GM23248 (cell line): ENCODE measurements around the gene MOV10L1. TPM values are rescaled to one million over a fixed set of nuclear protein-coding genes. Genes with fewer than 3 reads are reported as not detected.

Experiments
- DNase-seq: peaks from one replicate; pipeline ENCODE4 v3.0.0-alpha.2; 2015
- H2AFZ ChIP-seq: fragments of 200-600 bp; sonication (generic); 2 replicates; pipeline ENCODE4 v1.6.1; 2016; ENCODE audit warnings: antibody characterized with exemption
- H3F3A ChIP-seq: fragments of 200-600 bp; sonication (generic); 2 replicates; pipeline ENCODE4 v1.6.1; 2016; ENCODE audit warnings: mild to moderate bottlenecking, antibody characterized with exemption, mixed run types; ENCODE audit not compliant: insufficient read depth
- H3K27ac ChIP-seq: fragments of 200-600 bp; sonication (generic); 2 replicates; pipeline ENCODE4 v1.5.1; 2016; ENCODE audit warnings: mild to moderate bottlenecking
- H3K27me3 ChIP-seq: fragments of 200-600 bp; sonication (generic); replicated peaks from 2 replicates; pipeline ENCODE4 v1.6.1; 2016; ENCODE audit warnings: mild to moderate bottlenecking; ENCODE audit not compliant: insufficient read depth
- H3K36me3 ChIP-seq: fragments of 200-600 bp; sonication (generic); 2 replicates; pipeline ENCODE4 v1.6.1; 2016; ENCODE audit warnings: low read depth, mild to moderate bottlenecking
- H3K4me1 ChIP-seq: fragments of 200-600 bp; sonication (generic); 2 replicates; pipeline ENCODE4 v1.6.1; 2016; ENCODE audit warnings: mild to moderate bottlenecking; ENCODE audit not compliant: insufficient read depth
- H3K4me2 ChIP-seq: fragments of 200-600 bp; sonication (generic); one replicate; pipeline ENCODE4 v1.6.1; 2016; ENCODE audit warnings: mild to moderate bottlenecking; ENCODE audit not compliant: unreplicated experiment
- H3K4me3 ChIP-seq: fragments of 200-600 bp; sonication (generic); 2 replicates; pipeline ENCODE4 v1.5.1; 2016; ENCODE audit warnings: mild to moderate bottlenecking
- H3K79me2 ChIP-seq: fragments of 200-600 bp; sonication (generic); 2 replicates; pipeline ENCODE4 v1.6.1; 2016; ENCODE audit warnings: mild to moderate bottlenecking; ENCODE audit not compliant: insufficient read depth
- H3K9ac ChIP-seq: fragments of 200-600 bp; sonication (generic); 2 replicates; pipeline ENCODE4 v1.6.1; 2016; ENCODE audit warnings: mild to moderate bottlenecking
- H3K9me2 ChIP-seq: fragments of 200-600 bp; sonication (generic); 2 replicates; pipeline ENCODE4 v1.6.1; 2016; ENCODE audit warnings: mixed run types, mild to moderate bottlenecking, moderate library complexity; ENCODE audit not compliant: insufficient read depth
- H3K9me3 ChIP-seq: fragments of 200-600 bp; sonication (generic); one replicate; pipeline ENCODE4 v1.6.1; 2017; ENCODE audit warnings: low read depth
- H4K20me1 ChIP-seq: fragments of 200-600 bp; sonication (generic); 2 replicates; pipeline ENCODE4 v1.6.0; 2016; ENCODE audit not compliant: insufficient read depth
- EZH2 ChIP-seq: fragments of 200-600 bp; sonication (generic); IDR thresholded peaks from 2 replicates; pipeline ENCODE4 v1.6.1; 2018; ENCODE audit warnings: antibody characterized with exemption, mild to moderate bottlenecking; ENCODE audit not compliant: insufficient read depth, poor library complexity, severe bottlenecking
- EZH2phosphoT487 ChIP-seq: fragments of 200-600 bp; sonication (generic); IDR thresholded peaks from 2 replicates; pipeline ENCODE4 v1.6.1; 2018; ENCODE audit warnings: antibody characterized with exemption, moderate library complexity, mild to moderate bottlenecking, low read depth; ENCODE audit not compliant: insufficient read depth
- WGBS, 2 experiments: methylation state at CpG; one replicate each; pipeline ENCODE4 v1.1.6; 2015 to 2017; ENCODE audit warnings: low lambda C conversion rate in 2 of 2, low coverage in 1 of 2; ENCODE audit errors: missing lambda C conversion rate in 2 of 2; 5-methylcytosine and 5-hydroxymethylcytosine counted together
- in situ Hi-C: fragments of 300-500 bp; cut with MboI; formaldehyde crosslinking; loops from 2 replicates; pipeline ENCODE4 v1.15.0; 2020
- polyA plus RNA-seq: library from polyadenylated mRNA; unstranded; fragments of >200 nt; fragmentation: Nextera tagmentation; extraction: Ambion mirVana; gene quantifications from 2 replicates; pipeline ENCODE4 v1.2.1, GENCODE V29; 2016
- total RNA-seq: library from RNA; depleted of rRNA; stranded (reverse); fragments of >200 nt; shearing (Covaris generic); gene quantifications from 2 replicates; pipeline ENCODE4 v1.2.3, GENCODE V29; 2014

The MOV10L1 gene
- total and polyA plus RNA-seq, 2 experiments from 2014 or later: not detected

DNA sequence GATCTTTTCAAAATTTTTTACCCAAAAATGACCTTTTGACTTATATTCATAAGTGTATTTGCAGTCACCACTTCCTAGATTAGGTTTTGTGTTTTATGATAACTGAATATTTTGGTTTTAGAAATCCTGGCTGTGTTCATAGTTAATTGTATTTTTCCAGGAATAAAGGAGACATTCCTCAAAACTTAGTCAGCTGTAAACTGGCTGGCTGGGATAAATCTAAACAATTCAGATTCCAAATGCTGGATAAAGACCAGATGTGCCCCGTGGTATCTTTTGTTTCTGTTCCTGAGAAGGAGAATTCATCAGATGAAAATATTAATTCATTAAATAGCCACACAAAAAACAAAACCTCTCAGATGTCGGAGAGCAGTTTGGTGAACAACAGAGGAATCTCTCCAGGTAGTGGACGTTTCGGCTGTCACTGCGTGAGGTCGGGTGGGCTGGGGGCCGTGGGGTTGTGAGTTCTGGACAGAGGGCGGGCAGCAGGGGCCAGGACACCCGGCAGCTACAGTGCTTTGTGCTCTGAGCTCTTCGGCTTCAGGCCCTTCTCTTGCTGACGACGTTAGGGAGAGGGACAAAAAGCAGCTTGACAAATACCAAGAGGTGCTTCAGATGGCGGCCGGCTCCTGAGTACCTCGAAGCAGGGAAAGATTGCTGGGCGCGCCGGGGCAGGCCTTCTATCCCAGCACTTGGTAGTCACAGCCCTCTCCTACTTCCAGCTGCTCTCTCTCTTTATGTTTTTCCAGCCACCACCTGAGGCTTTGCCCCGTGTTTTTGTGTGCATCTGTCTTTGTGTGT is 24.6 kb downstream of the MOV10L1 start:
- no peaks in the 10 kb centered on the region for H4K20me1 ChIP-seq
- H3K9me2 ChIP-seq: no peaks in the 10 kb centered on the region
- peak overlapping the region; percentile 78 for H2AFZ ChIP-seq
- DNase-seq: peak; percentile 79
- no peaks in the 10 kb centered on the region for H3K27me3 ChIP-seq
- H3K4me3 ChIP-seq: peak overlapping the region; percentile 58
- no peaks in the 10 kb centered on the region for H3K36me3 ChIP-seq
- no peaks in the 10 kb centered on the region for H3K9me3 ChIP-seq
- H3K4me1 ChIP-seq: peaks cover 17% of the 10 kb centered on the region
- in situ Hi-C loops: no loop called here
- TF ChIP-seq EZH2phosphoT487 (no peak), EZH2 (no peak)
- H3K79me2 ChIP-seq: no peaks in the 10 kb centered on the region
- WGBS, 2 experiments: 8 to 9% methylated on average over 19 of the region's 19 CpGs
- no peaks in the 10 kb centered on the region; the same call in 1 of the 2 replicates for H3F3A ChIP-seq
- H3K27ac ChIP-seq: no peak overlapping the region
- peak overlapping the region; percentile 77 for H3K4me2 ChIP-seq
- peak overlapping the region; percentile 56 for H3K9ac ChIP-seq

DNA sequence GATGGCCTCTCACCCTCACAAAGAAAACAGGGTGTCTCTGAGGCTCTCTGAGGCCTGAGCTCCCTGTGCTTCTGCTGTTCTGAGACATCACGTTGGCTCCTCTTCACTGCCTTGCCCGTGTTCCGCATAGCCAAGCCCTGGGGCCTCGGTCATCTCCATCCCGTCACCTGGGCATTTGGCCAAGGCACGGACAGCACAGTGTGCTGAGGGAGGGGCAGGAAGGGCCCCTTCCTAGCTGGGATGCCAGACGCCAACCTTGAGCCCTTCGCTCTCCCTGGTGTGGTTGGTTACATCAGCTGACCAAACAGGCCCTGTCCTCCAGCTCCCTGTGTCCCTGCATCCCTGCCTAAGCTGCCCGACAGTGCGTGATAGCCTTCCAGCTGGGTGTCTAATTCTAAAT is 25.9 kb downstream of the MOV10L1 start:
- Histone ChIP-seq H3K9ac (no peak overlapping the region), H3K9me3 (no peaks in the 10 kb centered on the region), H3K4me2 (no peak overlapping the region), H3K9me2 (no peaks in the 10 kb centered on the region), H2AFZ (no peak overlapping the region), H3K36me3 (no peaks in the 10 kb centered on the region), H3K27ac (no peak overlapping the region), H3K27me3 (no peaks in the 10 kb centered on the region), H4K20me1 (no peaks in the 10 kb centered on the region), H3F3A (no peaks in the 10 kb centered on the region; the same call in 1 of the 2 replicates), H3K79me2 (no peaks in the 10 kb centered on the region), H3K4me3 (no peak overlapping the region), H3K4me1 (peaks cover 17% of the 10 kb centered on the region)
- 77 to 83% methylated on average over 10 of the region's 10 CpGs for WGBS, 2 experiments
- no peak for DNase-seq
- in situ Hi-C loops: no loop called here
- TF ChIP-seq EZH2 (no peak), EZH2phosphoT487 (no peak)

DNA sequence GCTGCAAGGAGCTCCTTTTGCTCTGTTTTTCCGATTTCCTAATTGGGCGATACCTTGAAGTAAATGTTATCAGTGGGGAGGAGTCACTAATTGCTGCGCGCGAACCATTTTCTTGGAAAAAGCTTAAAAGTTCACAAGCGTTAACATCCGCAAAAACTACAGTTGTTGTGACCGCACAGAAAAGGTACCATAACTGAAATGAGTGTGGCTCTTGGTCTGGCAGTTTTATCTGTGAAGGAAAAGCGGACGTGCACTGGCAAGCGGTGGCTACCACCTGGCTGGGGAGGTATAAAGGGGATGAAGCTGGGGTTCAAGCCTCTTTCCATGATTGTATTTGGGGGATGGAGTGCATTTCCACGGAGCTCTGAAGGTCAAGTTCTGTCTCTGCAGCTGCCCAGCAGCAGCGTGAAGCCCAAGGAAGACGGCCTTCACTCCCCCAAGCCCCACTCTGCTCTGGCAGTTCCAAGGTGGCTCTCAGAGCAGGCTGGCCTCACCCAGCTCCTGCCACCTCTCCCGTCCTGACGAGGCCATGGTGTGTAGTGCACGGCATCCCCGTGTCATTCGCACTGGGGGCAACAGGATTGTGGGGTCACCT is 27.5 kb downstream of the MOV10L1 start:
- DNase-seq: no peak
- TF ChIP-seq EZH2phosphoT487: no peak
- TF ChIP-seq EZH2: no peak
- Histone ChIP-seq H3K36me3 (no peaks in the 10 kb centered on the region), H3K27me3 (no peaks in the 10 kb centered on the region), H3K27ac (no peak overlapping the region), H3K4me2 (no peak overlapping the region), H3K9me2 (no peaks in the 10 kb centered on the region), H3K4me1 (peaks cover 16% of the 10 kb centered on the region), H2AFZ (no peak overlapping the region), H3K9me3 (no peaks in the 10 kb centered on the region), H3K4me3 (no peak overlapping the region), H4K20me1 (no peaks in the 10 kb centered on the region), H3K9ac (no peak overlapping the region), H3F3A (no peaks in the 10 kb centered on the region; the same call in 1 of the 2 replicates), H3K79me2 (no peaks in the 10 kb centered on the region)
- in situ Hi-C loops: no loop called here
- 92 to 93% methylated on average over 19 of the region's 19 CpGs for WGBS, 2 experiments

DNA sequence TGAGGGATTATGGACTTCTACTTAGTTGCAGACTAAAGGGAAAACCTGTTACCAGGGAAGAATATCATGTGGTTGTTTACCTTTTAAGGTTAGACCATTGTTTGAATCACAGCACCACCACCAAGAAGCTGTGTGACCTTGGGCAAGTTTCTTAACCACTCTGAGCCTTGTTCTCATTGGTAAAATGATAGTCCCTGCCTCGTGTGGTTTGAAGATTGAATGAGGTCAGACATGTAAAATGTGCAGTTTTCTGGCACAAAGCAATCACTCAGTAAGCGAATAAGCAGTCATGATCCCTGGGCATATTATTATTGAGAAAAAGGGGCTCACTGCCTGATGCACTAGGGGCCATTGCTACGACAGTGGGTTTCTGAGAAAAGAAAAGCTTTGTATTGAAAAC is 28.3 kb downstream of the MOV10L1 start:
- no peak for TF ChIP-seq EZH2phosphoT487
- TF ChIP-seq EZH2: no peak
- H2AFZ ChIP-seq: no peak overlapping the region
- H3K27ac ChIP-seq: no peak overlapping the region
- no peak overlapping the region for H3K4me2 ChIP-seq
- no peak for DNase-seq
- H3K27me3 ChIP-seq: no peaks in the 10 kb centered on the region
- in situ Hi-C loops: no loop called here
- H4K20me1 ChIP-seq: no peaks in the 10 kb centered on the region
- peaks cover 14% of the 10 kb centered on the region for H3K4me1 ChIP-seq
- no peaks in the 10 kb centered on the region for H3K9me2 ChIP-seq
- WGBS, 2 experiments: 64 to 69% methylated on average over 3 of the region's 3 CpGs
- H3K79me2 ChIP-seq: no peaks in the 10 kb centered on the region
- no peaks in the 10 kb centered on the region for H3K9me3 ChIP-seq
- H3K36me3 ChIP-seq: no peaks in the 10 kb centered on the region
- no peak overlapping the region for H3K9ac ChIP-seq
- H3F3A ChIP-seq: no peaks in the 10 kb centered on the region; the same call in 1 of the 2 replicates
- no peak overlapping the region for H3K4me3 ChIP-seq
